Measurements from ENCODE around the gene KRT5.

Gene KRT5

DNA sequence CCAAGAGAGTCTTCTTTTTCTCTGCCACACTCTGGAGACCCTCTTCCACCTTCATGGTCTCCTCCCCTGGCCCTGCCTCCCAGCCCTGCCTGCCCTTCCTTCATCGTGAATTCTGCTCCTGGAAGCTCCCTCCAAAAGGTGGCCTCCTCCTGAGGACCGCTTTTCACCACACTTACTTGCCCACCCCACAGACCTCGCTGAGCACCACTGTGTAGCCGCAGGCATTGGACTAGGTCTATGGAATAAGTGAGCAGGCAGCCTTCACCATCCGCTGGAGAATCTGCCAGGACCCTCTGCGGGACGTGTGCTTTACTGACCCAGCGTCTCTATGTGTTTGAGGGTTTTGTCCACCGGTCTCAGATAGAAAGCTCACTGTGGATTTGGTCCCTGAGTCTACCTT is 9.7 kb upstream of the KRT5 start:
- TF ChIP-seq GABPA (IDR thresholded peaks at IDR 0.05; ENCODE audit: low read depth) (no peak), POLR2AphosphoS5 (IDR thresholded peaks at IDR 0.05; ENCODE audit: low read depth) (no peak), REST (IDR thresholded peaks at IDR 0.05; ENCODE audit: insufficient replicate concordance, low read depth) (no peak), SPI1 (IDR thresholded peaks at IDR 0.05; ENCODE audit: borderline replicate concordance, low read depth) (no peak)
- TF ChIP-seq, protein P1, sequence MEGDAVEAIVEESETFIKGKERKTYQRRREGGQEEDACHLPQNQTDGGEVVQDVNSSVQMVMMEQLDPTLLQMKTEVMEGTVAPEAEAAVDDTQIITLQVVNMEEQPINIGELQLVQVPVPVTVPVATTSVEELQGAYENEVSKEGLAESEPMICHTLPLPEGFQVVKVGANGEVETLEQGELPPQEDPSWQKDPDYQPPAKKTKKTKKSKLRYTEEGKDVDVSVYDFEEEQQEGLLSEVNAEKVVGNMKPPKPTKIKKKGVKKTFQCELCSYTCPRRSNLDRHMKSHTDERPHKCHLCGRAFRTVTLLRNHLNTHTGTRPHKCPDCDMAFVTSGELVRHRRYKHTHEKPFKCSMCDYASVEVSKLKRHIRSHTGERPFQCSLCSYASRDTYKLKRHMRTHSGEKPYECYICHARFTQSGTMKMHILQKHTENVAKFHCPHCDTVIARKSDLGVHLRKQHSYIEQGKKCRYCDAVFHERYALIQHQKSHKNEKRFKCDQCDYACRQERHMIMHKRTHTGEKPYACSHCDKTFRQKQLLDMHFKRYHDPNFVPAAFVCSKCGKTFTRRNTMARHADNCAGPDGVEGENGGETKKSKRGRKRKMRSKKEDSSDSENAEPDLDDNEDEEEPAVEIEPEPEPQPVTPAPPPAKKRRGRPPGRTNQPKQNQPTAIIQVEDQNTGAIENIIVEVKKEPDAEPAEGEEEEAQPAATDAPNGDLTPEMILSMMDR (IDR thresholded peaks at IDR 0.05; ENCODE audit: insufficient read depth, low read length): no peak
- DNase-seq (ENCODE audit: low read depth in 1 of 2, low spot score in 1 of 2): no peak
- Histone ChIP-seq H3K4me3 (replicated peaks; ENCODE audit: insufficient read depth, low read length) (no peak overlapping the region), H3K27me3 (ENCODE audit: insufficient read depth, poor library complexity, severe bottlenecking) (no peaks in the 10 kb centered on the region), H3K27ac (replicated peaks) (no peak overlapping the region)

DNA sequence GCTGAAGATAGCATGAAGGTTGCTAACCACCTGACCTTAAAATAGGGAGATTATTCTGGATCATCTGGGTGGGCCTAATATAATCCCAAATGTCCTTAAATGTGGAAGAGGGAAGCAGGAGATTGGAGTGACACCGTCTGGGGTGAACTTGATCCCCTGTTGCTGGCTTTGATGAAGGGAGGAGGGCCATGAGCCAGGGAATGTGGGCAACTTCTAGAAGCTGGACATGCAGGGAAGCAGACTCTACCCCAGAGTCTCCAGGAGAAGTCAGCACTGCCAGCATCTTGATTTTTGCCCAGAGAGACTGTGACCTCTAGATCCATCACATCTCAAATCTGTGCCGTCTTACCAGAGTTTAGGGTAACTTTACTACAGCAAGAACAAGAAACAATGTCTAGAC is 9.2 kb upstream of the KRT5 start:
- TF ChIP-seq, protein P1 (IDR thresholded peaks at IDR 0.05; ENCODE audit: insufficient read depth, low read length): no peak
- no peak for TF ChIP-seq SPI1 (IDR thresholded peaks at IDR 0.05; ENCODE audit: borderline replicate concordance, low read depth)
- Histone ChIP-seq H3K4me3 (replicated peaks; ENCODE audit: insufficient read depth, low read length) (no peak overlapping the region), H3K27ac (replicated peaks) (no peak overlapping the region), H3K27me3 (ENCODE audit: insufficient read depth, poor library complexity, severe bottlenecking) (no peaks in the 10 kb centered on the region)
- no peak for DNase-seq (ENCODE audit: low read depth in 1 of 2, low spot score in 1 of 2)

DNA sequence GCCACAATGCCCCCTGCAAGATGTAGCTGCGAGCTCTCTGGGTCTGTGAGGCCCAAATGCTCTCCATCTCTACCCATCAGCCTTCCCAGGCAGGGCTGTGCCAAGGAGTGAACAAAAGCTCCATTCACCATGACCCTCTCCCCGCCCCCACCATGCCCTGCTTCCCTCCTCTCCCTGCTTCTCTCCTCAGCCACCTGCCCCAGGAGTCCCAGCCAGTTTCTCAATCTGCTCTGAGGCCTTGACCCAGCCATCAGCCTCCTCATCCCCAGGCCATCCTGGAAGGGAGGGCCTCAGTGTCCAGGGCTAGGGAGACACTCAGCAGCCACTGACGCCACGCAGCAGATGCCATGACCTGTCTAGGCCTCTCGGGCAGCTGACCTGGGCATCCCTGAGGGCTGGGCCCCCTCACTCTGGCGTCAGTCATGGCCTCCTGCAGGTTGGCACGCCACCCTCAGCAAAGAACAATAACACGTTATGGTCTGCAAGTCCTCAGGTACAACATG is 8.5 kb upstream of the KRT5 start:
- Histone ChIP-seq H3K4me3 (replicated peaks; ENCODE audit: insufficient read depth, low read length) (no peak overlapping the region), H3K27ac (replicated peaks) (no peak overlapping the region), H3K27me3 (ENCODE audit: insufficient read depth, poor library complexity, severe bottlenecking) (no peaks in the 10 kb centered on the region)
- no peak for TF ChIP-seq GABPA (IDR thresholded peaks at IDR 0.05; ENCODE audit: low read depth)
- TF ChIP-seq, protein P1 (IDR thresholded peaks at IDR 0.05; ENCODE audit: insufficient read depth, low read length): no peak
- TF ChIP-seq REST (IDR thresholded peaks at IDR 0.05; ENCODE audit: insufficient replicate concordance, low read depth): no peak
- TF ChIP-seq SPI1 (IDR thresholded peaks at IDR 0.05; ENCODE audit: borderline replicate concordance, low read depth): no peak
- no peak for TF ChIP-seq POLR2AphosphoS5 (IDR thresholded peaks at IDR 0.05; ENCODE audit: low read depth)
- no peak for DNase-seq (ENCODE audit: low read depth in 1 of 2, low spot score in 1 of 2)

GRCh38 chr12:52527121-52527800 is 7.1 kb upstream of the KRT5 start:
- no peak overlapping the region for H3K27ac ChIP-seq (replicated peaks)
- TF ChIP-seq, protein P1 (IDR thresholded peaks at IDR 0.05; ENCODE audit: insufficient read depth, low read length): no peak
- no peak for TF ChIP-seq POLR2AphosphoS5 (IDR thresholded peaks at IDR 0.05; ENCODE audit: low read depth)
- H3K4me3 ChIP-seq (replicated peaks; ENCODE audit: insufficient read depth, low read length): no peak overlapping the region
- DNase-seq (ENCODE audit: low read depth in 1 of 2, low spot score in 1 of 2): no peak
- no peaks in the 10 kb centered on the region for H3K27me3 ChIP-seq (ENCODE audit: insufficient read depth, poor library complexity, severe bottlenecking)

Measured in HL-60 (cell line).